ENCODE measurements around the gene CHST11. TPM values are rescaled to one million over a fixed set of nuclear protein-coding genes. Genes with fewer than 3 reads are reported as not detected.

CHST11 gene
- total and polyA plus RNA-seq, 2 of the 4 experiments (the other 2 are of a cell fraction) = 1.4 to 2.7 TPM

DNA sequence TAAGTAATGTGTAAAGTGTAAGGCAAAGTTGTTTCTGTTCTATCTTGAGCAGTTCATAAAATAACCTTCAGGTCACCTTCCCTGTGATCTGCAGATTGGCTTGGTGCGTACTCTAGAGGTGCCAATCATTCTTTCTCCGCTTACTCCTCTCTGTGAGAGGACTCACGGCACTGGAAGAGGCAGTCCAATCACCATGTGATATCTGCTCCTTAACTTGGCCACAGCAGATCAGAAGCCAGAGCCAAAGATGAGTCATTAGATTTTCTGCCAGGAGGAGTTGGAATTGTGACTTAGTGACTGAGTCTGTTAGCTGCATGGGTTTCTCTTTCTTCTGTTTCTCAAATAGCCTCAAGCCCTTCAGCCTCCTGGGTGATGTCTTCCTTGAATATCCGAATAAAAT, 335.8 kb downstream of the CHST11 start:
- H3K9me3 ChIP-seq (ENCODE audit: control insufficient read depth, insufficient read depth, low read length) = no peaks in the 10 kb centered on the region
- no peak overlapping the region for H2BK5ac ChIP-seq (ENCODE audit: low read depth, low read length, poor library complexity, severe bottlenecking)
- intact Hi-C loops (cut with micrococcal nuclease) = no loop called here
- no peak overlapping the region for H4K5ac ChIP-seq (ENCODE audit: low read depth, low read length)
- no peaks in the 10 kb centered on the region; the same call in 1 of the 2 replicates for H3K27me3 ChIP-seq (ENCODE audit: control insufficient read depth, insufficient read depth, low read length)
- no peak overlapping the region for H3K4me2 ChIP-seq (ENCODE audit: low read depth, low read length)
- H3K9me1 ChIP-seq (ENCODE audit: insufficient read depth, low read length) = peaks cover 3% of the 10 kb centered on the region; the same call in 1 of the 2 replicates
- H3K18ac ChIP-seq (ENCODE audit: low read depth, low read length) = no peak overlapping the region
- TF ChIP-seq, protein P1, sequence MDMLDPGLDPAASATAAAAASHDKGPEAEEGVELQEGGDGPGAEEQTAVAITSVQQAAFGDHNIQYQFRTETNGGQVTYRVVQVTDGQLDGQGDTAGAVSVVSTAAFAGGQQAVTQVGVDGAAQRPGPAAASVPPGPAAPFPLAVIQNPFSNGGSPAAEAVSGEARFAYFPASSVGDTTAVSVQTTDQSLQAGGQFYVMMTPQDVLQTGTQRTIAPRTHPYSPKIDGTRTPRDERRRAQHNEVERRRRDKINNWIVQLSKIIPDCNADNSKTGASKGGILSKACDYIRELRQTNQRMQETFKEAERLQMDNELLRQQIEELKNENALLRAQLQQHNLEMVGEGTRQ (IDR thresholded peaks at IDR 0.05; ENCODE audit: low read depth, low read length) = peak; percentile 19; the same call in 1 of the 2 replicates
- no peak for TF ChIP-seq BHLHE40 (IDR thresholded peaks at IDR 0.05; ENCODE audit: low read depth, low read length)
- H3K36me3 ChIP-seq (ENCODE audit: control insufficient read depth, insufficient read depth, low read length) = no peaks in the 10 kb centered on the region
- H2AK9ac ChIP-seq (replicated peaks; ENCODE audit: low read depth, low read length, poor library complexity) = no peak overlapping the region
- H3K23ac ChIP-seq (ENCODE audit: low read depth, low read length) = no peak overlapping the region
- POLR2A ChIA-PET (ENCODE audit: unreplicated experiment) = no interaction called here
- no peak overlapping the region for H2BK120ac ChIP-seq (ENCODE audit: low read depth, low read length)
- H3K4me3 ChIP-seq (ENCODE audit: insufficient read depth, low read depth, low read length) = no peak overlapping the region
- no peak overlapping the region for H4K91ac ChIP-seq (ENCODE audit: insufficient read depth, low read depth, low read length)
- no TSS peak for BruUV-seq (replicated peaks)
- H2BK20ac ChIP-seq (ENCODE audit: low read depth, low read length) = no peak overlapping the region
- CTCF ChIA-PET = interaction anchor here (0.7 kb wide), 1 partner anchor 10 kb away, joined by 3 read pairs; no protein-coding TSS in a partner anchor
- H2AK5ac ChIP-seq (ENCODE audit: low read depth, low read length) = no peak overlapping the region
- in situ Hi-C loops (cut with MboI; ENCODE audit: low sequenced_read_pairs) = no loop called here
- no peak overlapping the region for H3K9ac ChIP-seq (ENCODE audit: low read depth, low read length)
- ATAC-seq (ENCODE audit: low read depth) (peak; percentile 88), DNase-seq (peak; percentile 86)
- H4K20me1 ChIP-seq (ENCODE audit: insufficient read depth, low read length) = no peaks in the 10 kb centered on the region
- no peak overlapping the region for H3K4ac ChIP-seq (ENCODE audit: low read depth, low read length)
- H2AFZ ChIP-seq (replicated peaks; ENCODE audit: low read length, poor library complexity) = no peak overlapping the region
- H3K27ac ChIP-seq (ENCODE audit: insufficient read depth, low read length) = no peak overlapping the region
- no peaks in the 10 kb centered on the region for H3K4me1 ChIP-seq (ENCODE audit: control insufficient read depth, insufficient read depth, low read length)
- H2BK15ac ChIP-seq (ENCODE audit: low read depth, low read length) = no peak overlapping the region
- WGBS, 2 experiments (ENCODE audit: extremely low coverage in 2 of 2, insufficient read length in 1 of 2) = 25% methylated on average over 2 of the region's 4 CpGs; no CpG with 5 or more reads in 1 of the 2 experiments
- dilution Hi-C loops (cut with HindIII; ENCODE audit: low sequenced_read_pairs, unreplicated experiment) = no loop called here
- no peak overlapping the region for H4K8ac ChIP-seq (ENCODE audit: low read depth in 2 of 2, low read length in 2 of 2)
- H3K56ac ChIP-seq (ENCODE audit: extremely low read depth, insufficient read depth, low read length) = no peak overlapping the region
- H3K79me1 ChIP-seq (ENCODE audit: low read depth in 1 of 2, low read length in 2 of 2) = no peaks in the 10 kb centered on the region
- H3K14ac ChIP-seq (replicated peaks; ENCODE audit: low read depth, low read length) = no peak overlapping the region
